Calu3 (cell line): ENCODE results near the gene CD300LB. TPM values are rescaled to one million over a fixed set of nuclear protein-coding genes. Genes with fewer than 3 reads are reported as not detected.
"Not testable (repeated sequence)": the region's sequence is repeated elsewhere in the genome, so short reads cannot be mapped to it uniquely, and the experiment has no call there.

Source experiments
- BruUV-seq: library from RNA; stranded (reverse); fragments of 400-500 nt; replicated peaks from 2 replicates; lab custom pipeline; 2021; lab: Mats Ljungman, UMichigan
- CTCF ChIA-PET: fragments of 300-600 bp; sonication (Branson Sonifier 250); formaldehyde crosslinking; loops from one replicate; lab custom pipeline; 2022; ENCODE audit warnings: antibody characterized with exemption; lab: Charles Lee
- DNase-seq: peaks from one replicate; pipeline ENCODE4 v3.0.0; 2022
- H3K27ac Mint-ChIP-seq: one replicate; pipeline ENCODE4 v1.8.0; 2022; ENCODE audit warnings: mixed read lengths; ENCODE audit not compliant: unreplicated experiment
- H3K27me3 Mint-ChIP-seq: one replicate; pipeline ENCODE4 v1.8.0; 2022; ENCODE audit warnings: mixed read lengths; ENCODE audit not compliant: unreplicated experiment
- H3K36me3 Mint-ChIP-seq: one replicate; pipeline ENCODE4 v1.8.0; 2022; ENCODE audit warnings: mild to moderate bottlenecking, moderate library complexity, mixed read lengths; ENCODE audit not compliant: insufficient read depth, unreplicated experiment
- H3K4me1 Mint-ChIP-seq: one replicate; pipeline ENCODE4 v1.8.0; 2022; ENCODE audit warnings: mild to moderate bottlenecking, low read depth, mixed read lengths; ENCODE audit not compliant: unreplicated experiment
- H3K4me3 Mint-ChIP-seq: one replicate; pipeline ENCODE4 v1.8.0; 2022; ENCODE audit warnings: mild to moderate bottlenecking, low read depth, moderate library complexity, mixed read lengths; ENCODE audit not compliant: unreplicated experiment
- H3K9me3 Mint-ChIP-seq: one replicate; pipeline ENCODE4 v1.8.0; 2022; ENCODE audit warnings: low read depth, mixed read lengths; ENCODE audit not compliant: unreplicated experiment
- intact Hi-C: fragments of 100-400 bp; cut with micrococcal nuclease; formaldehyde crosslinking; loops from one replicate; pipeline ENCODE4 v1.10.0; 2022; ENCODE audit not compliant: unreplicated experiment
- total RNA-seq: library from RNA; stranded (reverse); gene quantifications from 2 replicates; pipeline ENCODE4 v1.2.3, GENCODE V29; 2022
- TF ChIP-seq, protein P1 (sequence below): fragments of 200-600 bp; IDR thresholded peaks from one replicate; pipeline ENCODE4 v1.8.0; 2022; ENCODE audit warnings: antibody characterized with exemption; ENCODE audit not compliant: unreplicated experiment

The CD300LB gene
- total RNA-seq, 1 experiment from 2014 or later = not detected

GRCh38 chr17:74497471-74497870, 33.8 kb downstream of the CD300LB start:
- Mint-ChIP-seq H3K4me3 (no peak overlapping the region), H3K27me3 (peaks cover 55% of the 10 kb centered on the region), H3K4me1 (no peaks in the 10 kb centered on the region), H3K9me3 (no peaks in the 10 kb centered on the region), H3K36me3 (no peaks in the 10 kb centered on the region), H3K27ac (no peak overlapping the region)
- intact Hi-C loops = loop anchor here (10.0 kb wide), 1 partner anchor 203 kb away; no protein-coding TSS in a partner anchor
- CTCF ChIA-PET = interaction anchor here (0.6 kb wide), 1 partner anchor 607 kb away, joined by 7 read pairs; no protein-coding TSS in a partner anchor
- TF ChIP-seq, protein P1, sequence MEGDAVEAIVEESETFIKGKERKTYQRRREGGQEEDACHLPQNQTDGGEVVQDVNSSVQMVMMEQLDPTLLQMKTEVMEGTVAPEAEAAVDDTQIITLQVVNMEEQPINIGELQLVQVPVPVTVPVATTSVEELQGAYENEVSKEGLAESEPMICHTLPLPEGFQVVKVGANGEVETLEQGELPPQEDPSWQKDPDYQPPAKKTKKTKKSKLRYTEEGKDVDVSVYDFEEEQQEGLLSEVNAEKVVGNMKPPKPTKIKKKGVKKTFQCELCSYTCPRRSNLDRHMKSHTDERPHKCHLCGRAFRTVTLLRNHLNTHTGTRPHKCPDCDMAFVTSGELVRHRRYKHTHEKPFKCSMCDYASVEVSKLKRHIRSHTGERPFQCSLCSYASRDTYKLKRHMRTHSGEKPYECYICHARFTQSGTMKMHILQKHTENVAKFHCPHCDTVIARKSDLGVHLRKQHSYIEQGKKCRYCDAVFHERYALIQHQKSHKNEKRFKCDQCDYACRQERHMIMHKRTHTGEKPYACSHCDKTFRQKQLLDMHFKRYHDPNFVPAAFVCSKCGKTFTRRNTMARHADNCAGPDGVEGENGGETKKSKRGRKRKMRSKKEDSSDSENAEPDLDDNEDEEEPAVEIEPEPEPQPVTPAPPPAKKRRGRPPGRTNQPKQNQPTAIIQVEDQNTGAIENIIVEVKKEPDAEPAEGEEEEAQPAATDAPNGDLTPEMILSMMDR = no peak
- BruUV-seq = no TSS peak
- DNase-seq = no peak

DNA sequence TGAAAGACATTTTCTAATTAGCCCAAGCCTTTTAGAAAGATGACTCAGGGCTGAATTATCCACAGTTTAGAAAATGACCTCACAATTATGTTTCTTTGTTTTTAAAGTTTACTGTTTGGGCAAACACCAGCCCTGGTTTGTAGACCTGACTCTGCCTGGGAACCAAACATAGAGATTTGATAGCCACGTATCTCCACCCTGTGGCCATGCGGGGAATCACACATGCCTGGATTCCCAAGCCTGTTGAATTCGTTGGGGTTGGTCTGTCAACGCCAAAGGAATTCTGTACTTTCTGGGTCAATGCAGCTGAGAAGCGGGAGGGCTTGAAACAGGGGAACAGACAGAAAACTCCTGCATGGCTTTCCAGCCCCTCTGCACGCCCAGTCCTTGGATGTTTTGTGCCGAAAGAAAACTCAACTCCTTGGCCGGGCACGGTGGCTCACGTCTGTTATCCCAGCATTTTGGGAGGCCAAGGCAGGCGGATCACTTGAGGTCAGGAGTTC, 37.9 kb downstream of the CD300LB start:
- Mint-ChIP-seq H3K27me3 (peaks cover 76% of the 10 kb centered on the region), H3K27ac (no peak overlapping the region), H3K9me3 (peaks cover 3% of the 10 kb centered on the region), H3K4me3 (no peak overlapping the region), H3K36me3 (no peaks in the 10 kb centered on the region), H3K4me1 (no peaks in the 10 kb centered on the region)
- DNase-seq = peak; percentile 80
- CTCF ChIA-PET = interaction anchor here (1.3 kb wide), 1 partner anchor 125 kb away, joined by 4 read pairs; no protein-coding TSS in a partner anchor
- intact Hi-C loops = loop anchor here (1.0 to 10.0 kb wide), 4 partner anchors 36 to 199 kb away; no protein-coding TSS in a partner anchor
- no TSS peak for BruUV-seq
- TF ChIP-seq, protein P1 = peak; percentile 74

- TF ChIP-seq, protein P1 = no peak
- Mint-ChIP-seq H3K27me3 (peaks cover 79% of the 10 kb centered on the region), H3K27ac (no peak overlapping the region), H3K4me1 (no peaks in the 10 kb centered on the region), H3K9me3 (peaks cover 3% of the 10 kb centered on the region), H3K36me3 (no peaks in the 10 kb centered on the region), H3K4me3 (no peak overlapping the region)
- DNase-seq = no peak
- CTCF ChIA-PET = interaction anchor here (0.6 kb wide), 2 partner anchors 37 to 48 kb away, joined by 4 read pairs; no protein-coding TSS in a partner anchor
- intact Hi-C loops = loop anchor here (2.0 to 10.0 kb wide), 3 partner anchors 34 to 197 kb away; no protein-coding TSS in a partner anchor
- BruUV-seq = no TSS peak
These were observed 39.6 kb downstream of the CD300LB start for GRCh38 chr17:74491626-74492025.

DNA sequence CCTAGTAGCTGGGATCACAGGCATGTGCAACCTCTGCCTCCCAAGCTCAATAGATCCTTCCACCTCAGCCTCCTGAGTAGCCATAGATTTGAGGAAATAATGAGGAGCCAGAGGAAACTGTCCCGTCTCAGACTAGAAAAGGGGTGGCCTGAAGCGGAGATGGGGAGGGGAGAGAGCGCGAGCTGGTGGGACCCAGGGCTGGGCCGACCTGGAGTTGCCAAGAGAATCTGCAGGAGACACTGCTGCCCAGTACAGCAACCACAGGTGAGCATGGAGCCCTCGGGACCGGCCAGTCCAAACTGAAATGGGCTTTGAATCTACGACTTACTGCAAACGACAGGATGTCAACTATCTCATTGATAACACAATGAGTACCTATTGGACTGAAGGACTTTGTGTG, 40.6 kb downstream of the CD300LB start:
- CTCF ChIA-PET = interaction anchor here (1.0 kb wide), 1 partner anchor 123 kb away, joined by 3 read pairs; the partner anchor contains the start of gene GPR142
- TF ChIP-seq, protein P1 = no peak
- Mint-ChIP-seq H3K4me3 (no peak overlapping the region), H3K36me3 (no peaks in the 10 kb centered on the region), H3K9me3 (peaks cover 3% of the 10 kb centered on the region), H3K27ac (no peak overlapping the region), H3K27me3 (peaks cover 76% of the 10 kb centered on the region), H3K4me1 (no peaks in the 10 kb centered on the region)
- intact Hi-C loops = loop anchor here (5.0 to 10.0 kb wide), 2 partner anchors 33 to 196 kb away; no protein-coding TSS in a partner anchor
- DNase-seq = no peak
- no TSS peak for BruUV-seq

- BruUV-seq, H3K4me3 Mint-ChIP-seq, CTCF ChIA-PET, H3K27ac Mint-ChIP-seq, intact Hi-C loops, H3K4me1 Mint-ChIP-seq, H3K36me3 Mint-ChIP-seq, DNase-seq, H3K9me3 Mint-ChIP-seq: not testable (repeated sequence)
- peaks cover 76% of the 10 kb centered on the region for H3K27me3 Mint-ChIP-seq
These were observed 43.0 kb downstream of the CD300LB start for GRCh38 chr17:74488276-74488675.
